GM23248 (cell line): Measurements from ENCODE around the gene CDH8. TPM values are rescaled to one million over a fixed set of nuclear protein-coding genes. Genes with fewer than 3 reads are reported as not detected.
A peak's percentile ranks its signal among the peaks of the same experiment; 100 is the strongest.
"Not testable (repeated sequence)": the region's sequence is repeated elsewhere in the genome, so short reads cannot be mapped to it uniquely, and the experiment has no call there.

ENCODE experiments used
- DNase-seq: peaks from one replicate; pipeline ENCODE4 v3.0.0-alpha.2; 2015
- H2AFZ ChIP-seq: fragments of 200-600 bp; sonication (generic); 2 replicates; pipeline ENCODE4 v1.6.1; 2016; ENCODE audit warnings: antibody characterized with exemption
- H3F3A ChIP-seq: fragments of 200-600 bp; sonication (generic); 2 replicates; pipeline ENCODE4 v1.6.1; 2016; ENCODE audit warnings: mild to moderate bottlenecking, antibody characterized with exemption, mixed run types; ENCODE audit not compliant: insufficient read depth
- H3K27ac ChIP-seq: fragments of 200-600 bp; sonication (generic); 2 replicates; pipeline ENCODE4 v1.5.1; 2016; ENCODE audit warnings: mild to moderate bottlenecking
- H3K27me3 ChIP-seq: fragments of 200-600 bp; sonication (generic); replicated peaks from 2 replicates; pipeline ENCODE4 v1.6.1; 2016; ENCODE audit warnings: mild to moderate bottlenecking; ENCODE audit not compliant: insufficient read depth
- H3K36me3 ChIP-seq: fragments of 200-600 bp; sonication (generic); 2 replicates; pipeline ENCODE4 v1.6.1; 2016; ENCODE audit warnings: low read depth, mild to moderate bottlenecking
- H3K4me1 ChIP-seq: fragments of 200-600 bp; sonication (generic); 2 replicates; pipeline ENCODE4 v1.6.1; 2016; ENCODE audit warnings: mild to moderate bottlenecking; ENCODE audit not compliant: insufficient read depth
- H3K4me2 ChIP-seq: fragments of 200-600 bp; sonication (generic); one replicate; pipeline ENCODE4 v1.6.1; 2016; ENCODE audit warnings: mild to moderate bottlenecking; ENCODE audit not compliant: unreplicated experiment
- H3K4me3 ChIP-seq: fragments of 200-600 bp; sonication (generic); 2 replicates; pipeline ENCODE4 v1.5.1; 2016; ENCODE audit warnings: mild to moderate bottlenecking
- H3K79me2 ChIP-seq: fragments of 200-600 bp; sonication (generic); 2 replicates; pipeline ENCODE4 v1.6.1; 2016; ENCODE audit warnings: mild to moderate bottlenecking; ENCODE audit not compliant: insufficient read depth
- H3K9ac ChIP-seq: fragments of 200-600 bp; sonication (generic); 2 replicates; pipeline ENCODE4 v1.6.1; 2016; ENCODE audit warnings: mild to moderate bottlenecking
- H3K9me2 ChIP-seq: fragments of 200-600 bp; sonication (generic); 2 replicates; pipeline ENCODE4 v1.6.1; 2016; ENCODE audit warnings: mixed run types, mild to moderate bottlenecking, moderate library complexity; ENCODE audit not compliant: insufficient read depth
- H3K9me3 ChIP-seq: fragments of 200-600 bp; sonication (generic); one replicate; pipeline ENCODE4 v1.6.1; 2017; ENCODE audit warnings: low read depth
- H4K20me1 ChIP-seq: fragments of 200-600 bp; sonication (generic); 2 replicates; pipeline ENCODE4 v1.6.0; 2016; ENCODE audit not compliant: insufficient read depth
- EZH2 ChIP-seq: fragments of 200-600 bp; sonication (generic); IDR thresholded peaks from 2 replicates; pipeline ENCODE4 v1.6.1; 2018; ENCODE audit warnings: antibody characterized with exemption, mild to moderate bottlenecking; ENCODE audit not compliant: insufficient read depth, poor library complexity, severe bottlenecking
- EZH2phosphoT487 ChIP-seq: fragments of 200-600 bp; sonication (generic); IDR thresholded peaks from 2 replicates; pipeline ENCODE4 v1.6.1; 2018; ENCODE audit warnings: antibody characterized with exemption, moderate library complexity, mild to moderate bottlenecking, low read depth; ENCODE audit not compliant: insufficient read depth
- WGBS, 2 experiments: methylation state at CpG; one replicate each; pipeline ENCODE4 v1.1.6; 2015 to 2017; ENCODE audit warnings: low lambda C conversion rate in 2 of 2, low coverage in 1 of 2; ENCODE audit errors: missing lambda C conversion rate in 2 of 2; 5-methylcytosine and 5-hydroxymethylcytosine counted together
- in situ Hi-C: fragments of 300-500 bp; cut with MboI; formaldehyde crosslinking; loops from 2 replicates; pipeline ENCODE4 v1.15.0; 2020
- polyA plus RNA-seq: library from polyadenylated mRNA; unstranded; fragments of >200 nt; fragmentation: Nextera tagmentation; extraction: Ambion mirVana; gene quantifications from 2 replicates; pipeline ENCODE4 v1.2.1, GENCODE V29; 2016
- total RNA-seq: library from RNA; depleted of rRNA; stranded (reverse); fragments of >200 nt; shearing (Covaris generic); gene quantifications from 2 replicates; pipeline ENCODE4 v1.2.3, GENCODE V29; 2014

Gene CDH8
- total and polyA plus RNA-seq, 2 experiments from 2014 or later = not detected

DNA sequence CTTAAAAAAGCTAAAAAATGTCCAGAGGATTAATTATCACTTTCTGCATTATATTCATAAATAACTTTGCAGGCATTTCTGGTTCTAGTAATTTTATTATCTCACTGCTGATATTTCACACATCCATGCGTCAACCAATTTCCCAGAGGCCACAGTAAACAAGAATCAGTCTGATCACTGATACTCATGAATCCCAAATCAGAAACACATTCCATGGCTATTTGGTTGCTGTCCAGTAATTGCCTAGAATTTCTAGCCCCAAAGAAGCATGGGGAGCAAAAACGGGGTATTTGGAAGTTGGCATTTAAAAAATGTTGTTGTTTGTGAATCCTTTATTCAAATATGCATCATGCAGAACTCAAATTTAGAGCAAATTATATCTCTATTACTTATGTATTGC is 244.8 kb downstream of the CDH8 start:
- H4K20me1 ChIP-seq = no peaks in the 10 kb centered on the region
- peaks cover 15% of the 10 kb centered on the region; the same call in 1 of the 2 replicates for H3F3A ChIP-seq
- no peaks in the 10 kb centered on the region for H3K27me3 ChIP-seq
- peak; percentile 8 for DNase-seq
- H3K4me3 ChIP-seq = no peak overlapping the region
- 0 out of 2 replicates have a peak, but pooled peaks cover 5% of the 10 kb centered on the region for H3K4me1 ChIP-seq
- no peak overlapping the region for H3K9ac ChIP-seq
- TF ChIP-seq EZH2phosphoT487 = no peak
- TF ChIP-seq EZH2 = no peak
- peak overlapping the region; percentile 52 for H3K27ac ChIP-seq
- H3K36me3 ChIP-seq = no peaks in the 10 kb centered on the region
- 29 to 30% methylated on average over 2 of the region's 2 CpGs for WGBS, 2 experiments
- H2AFZ ChIP-seq = no peak overlapping the region
- H3K9me3 ChIP-seq = no peaks in the 10 kb centered on the region
- in situ Hi-C loops = no loop called here
- no peaks in the 10 kb centered on the region for H3K79me2 ChIP-seq
- H3K4me2 ChIP-seq = no peak overlapping the region
- H3K9me2 ChIP-seq = no peaks in the 10 kb centered on the region

DNA sequence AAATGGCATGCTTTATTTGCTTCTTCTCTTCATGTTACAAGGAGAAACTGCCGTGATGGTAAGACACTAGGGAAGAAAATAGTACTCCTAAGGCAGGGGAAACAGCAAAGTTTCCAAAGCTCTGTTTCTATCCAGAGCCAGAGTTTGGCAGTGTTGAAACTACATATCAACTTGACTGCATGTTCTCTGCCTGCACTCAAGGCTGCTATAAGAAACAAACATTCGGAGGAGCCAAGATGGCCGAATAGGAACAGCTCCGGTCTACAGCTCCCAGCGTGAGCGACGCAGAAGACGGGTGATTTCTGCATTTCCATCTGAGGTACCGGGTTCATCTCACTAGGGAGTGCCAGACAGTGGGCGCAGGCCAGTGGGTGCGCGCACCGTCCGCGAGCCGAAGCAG is 254.4 kb downstream of the CDH8 start:
- H3K79me2 ChIP-seq, H3K9me3 ChIP-seq, H3K4me3 ChIP-seq, H3K4me1 ChIP-seq, in situ Hi-C loops, H3K27ac ChIP-seq, DNase-seq, H3F3A ChIP-seq, H2AFZ ChIP-seq, H3K27me3 ChIP-seq, H3K4me2 ChIP-seq, H3K36me3 ChIP-seq, H3K9ac ChIP-seq, H3K9me2 ChIP-seq, H4K20me1 ChIP-seq: not testable (repeated sequence)
- 72 to 77% methylated on average over 14 to 16 of the region's 16 CpGs for WGBS, 2 experiments

DNA sequence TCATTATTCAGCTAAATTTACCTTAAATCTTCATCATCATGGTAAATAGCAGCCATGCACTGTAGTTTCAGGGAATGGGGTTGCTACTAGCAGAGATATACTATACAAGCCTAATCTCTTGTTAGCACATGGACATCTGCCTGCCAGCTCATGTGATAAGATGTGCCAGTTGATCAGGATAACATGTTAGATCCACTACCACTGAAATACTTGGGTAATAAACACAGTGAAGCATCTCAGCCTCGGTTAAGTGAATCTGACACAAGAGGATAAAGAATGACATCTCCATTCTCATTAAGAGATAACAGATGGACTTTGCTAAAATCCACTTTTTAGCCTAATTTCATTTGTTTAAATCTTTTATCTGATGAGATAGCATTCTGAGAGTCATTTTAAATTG is 256.1 kb downstream of the CDH8 start:
- DNase-seq = no peak
- H3K9ac ChIP-seq = no peak overlapping the region

DNA sequence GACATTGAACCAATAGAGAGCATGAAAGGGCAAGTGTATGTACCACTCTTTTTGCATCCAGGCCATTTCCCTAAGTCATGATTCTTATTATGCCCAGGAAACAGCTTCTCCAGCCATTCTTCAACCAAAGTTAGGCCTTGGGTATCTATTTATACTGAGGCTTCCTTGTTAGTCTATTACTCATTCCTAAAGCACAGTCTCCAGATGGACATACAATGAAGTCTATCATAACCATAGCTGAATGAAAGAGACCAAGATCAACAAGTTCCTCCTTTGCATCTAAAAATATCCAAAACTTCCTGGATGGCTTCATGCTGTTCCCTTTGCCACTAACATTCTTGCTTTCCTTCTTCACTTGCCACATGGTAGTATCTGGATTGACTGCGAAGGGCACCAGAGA is 265.9 kb downstream of the CDH8 start:
- no peaks in the 10 kb centered on the region for H3K79me2 ChIP-seq
- no peaks in the 10 kb centered on the region for H3K4me1 ChIP-seq
- H3K27me3 ChIP-seq = no peaks in the 10 kb centered on the region
- no peak overlapping the region for H3K27ac ChIP-seq
- H3K9me2 ChIP-seq = no peaks in the 10 kb centered on the region
- no peak overlapping the region for H3K9ac ChIP-seq
- no peaks in the 10 kb centered on the region for H3K9me3 ChIP-seq
- no peak for DNase-seq
- no peak overlapping the region for H3K4me3 ChIP-seq
- no peaks in the 10 kb centered on the region for H3K36me3 ChIP-seq
- no peaks in the 10 kb centered on the region for H3F3A ChIP-seq
- in situ Hi-C loops = no loop called here
- 33% methylated on average over 1 of the region's 1 CpG for WGBS, 2 experiments
- H4K20me1 ChIP-seq = no peaks in the 10 kb centered on the region
- no peak overlapping the region for H2AFZ ChIP-seq
- TF ChIP-seq EZH2 (no peak), EZH2phosphoT487 (no peak)
- no peak overlapping the region for H3K4me2 ChIP-seq

More for the DNA sequence above, 256.1 kb downstream of the CDH8 start:
- Histone ChIP-seq H2AFZ (no peak overlapping the region), H4K20me1 (no peaks in the 10 kb centered on the region), H3K36me3 (no peaks in the 10 kb centered on the region), H3K27me3 (no peaks in the 10 kb centered on the region), H3K9me2 (no peaks in the 10 kb centered on the region), H3F3A (no peaks in the 10 kb centered on the region), H3K79me2 (no peaks in the 10 kb centered on the region), H3K4me2 (no peak overlapping the region), H3K4me1 (no peaks in the 10 kb centered on the region), H3K27ac (no peak overlapping the region), H3K9me3 (no peaks in the 10 kb centered on the region), H3K4me3 (no peak overlapping the region)
- WGBS, 2 experiments = 3 to 6% methylated on average over 1 of the region's 1 CpG
- in situ Hi-C loops = no loop called here
- TF ChIP-seq EZH2 (no peak), EZH2phosphoT487 (no peak)

DNA sequence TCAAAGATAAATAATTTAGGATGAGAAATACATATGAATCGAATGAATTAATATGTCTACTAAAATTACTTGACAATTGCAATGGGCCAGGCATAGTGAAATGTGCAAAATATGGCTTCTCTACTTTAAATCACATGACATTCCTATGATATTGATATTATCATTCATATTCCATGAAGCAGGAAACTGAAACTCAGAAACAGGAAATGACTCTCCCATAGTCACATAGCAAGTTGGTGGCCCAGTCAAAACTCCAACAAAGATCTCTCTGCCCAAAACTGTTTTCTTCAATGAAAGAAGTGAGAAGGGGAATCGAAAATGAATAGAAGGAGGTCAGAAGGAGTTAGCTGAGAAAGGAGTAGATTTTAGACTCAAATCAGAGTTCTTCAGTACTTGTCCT is 272.2 kb downstream of the CDH8 start:
- in situ Hi-C loops = no loop called here
- Histone ChIP-seq H3K4me3 (no peak overlapping the region), H3F3A (no peaks in the 10 kb centered on the region), H2AFZ (no peak overlapping the region), H4K20me1 (no peaks in the 10 kb centered on the region), H3K79me2 (no peaks in the 10 kb centered on the region), H3K9ac (no peak overlapping the region), H3K27me3 (no peaks in the 10 kb centered on the region), H3K4me1 (no peaks in the 10 kb centered on the region), H3K4me2 (no peak overlapping the region), H3K9me3 (no peaks in the 10 kb centered on the region), H3K36me3 (no peaks in the 10 kb centered on the region), H3K27ac (no peak overlapping the region), H3K9me2 (no peaks in the 10 kb centered on the region)
- no peak for DNase-seq
- WGBS, 2 experiments = 12 to 21% methylated on average over 2 of the region's 2 CpGs
- no peak for TF ChIP-seq EZH2
- TF ChIP-seq EZH2phosphoT487 = no peak
